Stomach (tissue), 9 donors: ENCODE data around the gene EMILIN3. TPM values are rescaled to one million over a fixed set of nuclear protein-coding genes. Genes with fewer than 3 reads are reported as not detected.

Source experiments
- DNase-seq, 2 donors: peaks; one replicate each; pipeline versions ENCODE4 v3.0.0 to v3.0.0-alpha.2; 2013 to 2019
- H3K27ac ChIP-seq, 5 donors: fragments of 200-600 bp in 4 of 5; sonication (generic) in 4 of 5; one replicate each; pipeline ENCODE4 v1.5.1; 2013 to 2019; ENCODE audit warnings: mild to moderate bottlenecking in 1 of 5, moderate library complexity in 1 of 5
- H3K27me3 ChIP-seq, 3 donors: fragments of 200-600 bp; sonication (generic); one replicate each; pipeline ENCODE4 v1.5.1; 2017 to 2019; ENCODE audit warnings: mixed run types in 1 of 3
- H3K36me3 ChIP-seq, 4 donors: fragments of 200-600 bp; sonication (generic); 1 replicate in 3 of 4; 2 replicates in 1 of 4; pipeline ENCODE4 v1.5.1; 2016 to 2019
- H3K4me1 ChIP-seq, 4 donors: fragments of 200-600 bp; sonication (generic); one replicate each; pipeline ENCODE4 v1.5.1; 2016 to 2019
- H3K4me3 ChIP-seq, 4 donors: fragments of 200-600 bp; sonication (generic) in 3 of 4; one replicate each; pipeline ENCODE4 v1.5.1; 2016 to 2019; ENCODE audit warnings: mild to moderate bottlenecking in 1 of 4
- H3K9me3 ChIP-seq, 4 donors: fragments of 200-600 bp; sonication (generic); one replicate each; pipeline ENCODE4 v1.5.1; 2016 to 2019
- EP300 ChIP-seq: sonication (generic); formaldehyde crosslinking; IDR thresholded peaks from one replicate; pipeline ENCODE4 v1.6.1; 2017; ENCODE audit warnings: antibody characterized with exemption
- POLR2A ChIP-seq, 4 donors: fragments of 450-650 bp; IDR thresholded peaks; one replicate each; pipeline ENCODE4 v1.6.1; 2016; ENCODE audit warnings: antibody characterized with exemption in 4 of 4, control low read depth in 2 of 4, mild to moderate bottlenecking in 1 of 4, moderate library complexity in 1 of 4
- POLR2AphosphoS5 ChIP-seq, 3 donors: sonication (generic); formaldehyde crosslinking; IDR thresholded peaks; one replicate each; pipeline ENCODE4 v1.6.1; 2016; ENCODE audit warnings: antibody characterized with exemption in 3 of 3
- WGBS, 5 donors: extraction: QIAGEN DNeasy Blood & Tissue Kit in 3 of 5; methylation state at CpG; one replicate each; pipeline versions ENCODE4 v1.1.5 to v1.1.7; 2013 to 2018; 5-methylcytosine and 5-hydroxymethylcytosine counted together
- intact Hi-C: fragments of 100-400 bp; cut with DNase I; formaldehyde crosslinking; loops from one replicate; pipeline ENCODE4 v1.15.1; 2023; ENCODE audit warnings: low total_unique reads
- polyA plus RNA-seq, 3 donors: library from polyadenylated mRNA; stranded (reverse); fragments of 200-250 nt; gene quantifications; one replicate each; pipeline ENCODE4 v1.2.3, GENCODE V29; 2013
- total RNA-seq, 5 donors: library from RNA; depleted of rRNA; stranded (reverse); fragments of >200 nt; gene quantifications; one replicate each; pipeline versions ENCODE4 v1.1.0 to v1.2.3, GENCODE V29; 2014 to 2016
- TF ChIP-seq, protein P1 (sequence below), 7 experiments: fragments of 450-650 bp in 4 of 7; fragments of 200-600 bp in 3 of 7; sonication (generic) in 3 of 7; IDR thresholded peaks; one replicate each; pipeline ENCODE4 v1.5.1; 2016 to 2019; ENCODE audit warnings: antibody characterized with exemption in 7 of 7, control low read depth in 2 of 7, mild to moderate bottlenecking in 1 of 7
- donor health status: healthy with polysubstance abuse.
- donor health status: Bipolar disorder and iron deficiency.
- donor health status: healthy.

Gene EMILIN3
- total and polyA plus RNA-seq, 8 donors, result 0.37 to 4.0 (median 2.6) TPM; not detected in 1

DNA sequence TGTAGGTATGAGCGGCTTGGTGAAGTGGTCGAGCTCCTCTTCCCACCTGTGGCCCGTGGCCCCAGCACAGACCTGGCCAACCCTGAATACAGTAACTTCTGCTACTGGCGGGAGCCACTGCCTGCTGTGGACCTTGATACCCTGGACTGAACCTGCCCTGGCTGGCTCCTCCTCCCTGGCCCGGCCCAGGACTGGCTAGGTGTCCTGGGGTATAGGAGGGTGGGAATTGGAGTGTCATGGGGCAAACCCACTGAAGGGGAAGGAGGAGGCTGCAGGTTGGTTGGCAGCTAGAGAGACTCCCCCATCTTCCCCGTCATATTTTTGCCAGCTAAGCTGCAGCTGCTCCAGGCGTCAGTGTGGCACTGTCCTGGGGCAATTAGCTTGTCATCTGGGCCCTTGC is 7.9 kb downstream of the EMILIN3 start:
- H3K36me3 ChIP-seq, result peaks cover 0 to 49% (median 46%) of the 10 kb centered on the region in 4 donors
- no peaks in the 10 kb centered on the region for H3K4me1 ChIP-seq
- WGBS, 5 donors, result 86 to 92% (median 91%) methylated on average over 7 of the region's 7 CpGs
- intact Hi-C loops, result no loop called here
- no peak overlapping the region for H3K27ac ChIP-seq
- TF ChIP-seq, protein P1, sequence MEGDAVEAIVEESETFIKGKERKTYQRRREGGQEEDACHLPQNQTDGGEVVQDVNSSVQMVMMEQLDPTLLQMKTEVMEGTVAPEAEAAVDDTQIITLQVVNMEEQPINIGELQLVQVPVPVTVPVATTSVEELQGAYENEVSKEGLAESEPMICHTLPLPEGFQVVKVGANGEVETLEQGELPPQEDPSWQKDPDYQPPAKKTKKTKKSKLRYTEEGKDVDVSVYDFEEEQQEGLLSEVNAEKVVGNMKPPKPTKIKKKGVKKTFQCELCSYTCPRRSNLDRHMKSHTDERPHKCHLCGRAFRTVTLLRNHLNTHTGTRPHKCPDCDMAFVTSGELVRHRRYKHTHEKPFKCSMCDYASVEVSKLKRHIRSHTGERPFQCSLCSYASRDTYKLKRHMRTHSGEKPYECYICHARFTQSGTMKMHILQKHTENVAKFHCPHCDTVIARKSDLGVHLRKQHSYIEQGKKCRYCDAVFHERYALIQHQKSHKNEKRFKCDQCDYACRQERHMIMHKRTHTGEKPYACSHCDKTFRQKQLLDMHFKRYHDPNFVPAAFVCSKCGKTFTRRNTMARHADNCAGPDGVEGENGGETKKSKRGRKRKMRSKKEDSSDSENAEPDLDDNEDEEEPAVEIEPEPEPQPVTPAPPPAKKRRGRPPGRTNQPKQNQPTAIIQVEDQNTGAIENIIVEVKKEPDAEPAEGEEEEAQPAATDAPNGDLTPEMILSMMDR (IDR thresholded peaks at IDR 0.05), result no peak
- no peak for TF ChIP-seq POLR2A (IDR thresholded peaks at IDR 0.05)
- TF ChIP-seq POLR2AphosphoS5 (IDR thresholded peaks at IDR 0.05), result no peak
- no peak for TF ChIP-seq EP300
- DNase-seq, result no peak
- peaks cover 0 to 13% (median 0%) of the 10 kb centered on the region in 3 donors for H3K27me3 ChIP-seq
- no peaks in the 10 kb centered on the region for H3K9me3 ChIP-seq
- no peak overlapping the region for H3K4me3 ChIP-seq

DNA sequence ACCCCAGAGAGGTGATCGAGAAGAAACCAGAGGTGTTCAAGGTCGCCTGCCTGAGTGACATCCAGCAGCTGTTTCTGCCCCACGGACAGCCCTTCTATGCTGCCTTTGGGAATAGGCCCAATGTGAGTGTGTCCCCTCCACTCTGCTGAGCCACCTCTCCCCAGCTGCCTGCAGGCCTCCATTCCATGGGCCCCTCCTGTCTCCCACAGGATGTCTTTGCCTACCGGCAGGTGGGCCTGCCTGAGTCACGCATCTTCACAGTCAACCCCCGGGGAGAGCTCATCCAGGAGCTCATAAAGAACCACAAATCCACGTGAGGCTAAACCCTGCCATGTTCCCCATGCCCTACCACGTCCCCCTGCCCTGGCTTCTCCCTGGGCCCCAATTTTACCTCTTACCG is 8.4 kb downstream of the EMILIN3 start:
- Histone ChIP-seq H3K27ac (no peak overlapping the region), H3K4me1 (no peaks in the 10 kb centered on the region), H3K36me3 (peaks cover 0 to 52% (median 47%) of the 10 kb centered on the region in 4 donors), H3K27me3 (peaks cover 0 to 8% (median 0%) of the 10 kb centered on the region in 3 donors), H3K9me3 (no peaks in the 10 kb centered on the region), H3K4me3 (no peak overlapping the region)
- intact Hi-C loops, result no loop called here
- WGBS, 5 donors, result 89 to 99% (median 93%) methylated on average over 8 to 9 of the region's 9 CpGs
- no peak for TF ChIP-seq POLR2AphosphoS5 (IDR thresholded peaks at IDR 0.05)
- no peak for TF ChIP-seq POLR2A (IDR thresholded peaks at IDR 0.05)
- TF ChIP-seq, protein P1 (IDR thresholded peaks at IDR 0.05), result no peak
- TF ChIP-seq EP300, result no peak
- DNase-seq, result no peak

DNA sequence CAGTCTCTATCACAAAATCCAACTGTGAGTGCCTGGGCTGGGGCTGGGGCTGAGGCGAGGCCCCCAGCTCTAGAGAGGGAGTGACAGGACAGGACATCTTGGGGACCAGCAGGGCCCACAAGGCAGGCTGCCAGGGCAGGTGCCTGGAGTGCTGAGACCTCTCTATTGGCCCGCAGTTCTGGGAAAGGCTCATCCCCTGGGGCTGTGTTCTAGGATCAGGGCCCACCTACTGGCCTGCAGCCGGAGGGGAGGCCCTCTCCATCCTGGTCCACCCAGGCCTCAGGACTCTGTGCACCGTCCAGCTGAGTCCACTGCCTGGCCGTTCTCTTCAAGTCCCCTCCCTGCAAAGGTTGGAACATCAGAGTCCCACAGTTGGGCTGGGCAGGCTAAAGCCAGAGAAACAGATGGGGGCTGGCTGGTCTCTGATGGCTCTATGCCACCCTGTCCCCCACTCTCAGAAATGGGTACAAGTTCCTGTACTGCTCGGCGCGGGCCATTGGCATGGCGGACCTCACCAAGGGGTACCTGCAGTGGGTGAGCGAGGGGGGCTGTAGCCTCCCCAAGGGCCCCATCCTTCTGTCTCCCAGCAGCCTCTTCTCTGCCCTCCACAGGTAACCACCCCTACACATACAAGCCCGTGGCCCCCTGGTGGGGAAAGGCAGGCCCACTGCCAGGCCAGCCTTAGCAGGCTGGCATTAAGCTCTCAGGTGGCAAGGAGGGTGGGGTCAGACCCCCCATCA is 9.0 kb downstream of the EMILIN3 start:
- TF ChIP-seq POLR2AphosphoS5 (IDR thresholded peaks at IDR 0.05) (no peak), EP300 (no peak), POLR2A (IDR thresholded peaks at IDR 0.05) (no peak)
- TF ChIP-seq, protein P1 (IDR thresholded peaks at IDR 0.05), result no peak
- DNase-seq, result no peak
- Histone ChIP-seq H3K4me3 (no peak overlapping the region), H3K27me3 (peaks cover 0 to 4% (median 0%) of the 10 kb centered on the region in 3 donors), H3K9me3 (no peaks in the 10 kb centered on the region), H3K36me3 (peaks cover 0 to 58% (median 53%) of the 10 kb centered on the region in 4 donors), H3K27ac (no peak overlapping the region), H3K4me1 (no peaks in the 10 kb centered on the region)
- intact Hi-C loops, result no loop called here
- WGBS, 5 donors, result 79 to 94% (median 91%) methylated on average over 7 to 11 of the region's 11 CpGs

DNA sequence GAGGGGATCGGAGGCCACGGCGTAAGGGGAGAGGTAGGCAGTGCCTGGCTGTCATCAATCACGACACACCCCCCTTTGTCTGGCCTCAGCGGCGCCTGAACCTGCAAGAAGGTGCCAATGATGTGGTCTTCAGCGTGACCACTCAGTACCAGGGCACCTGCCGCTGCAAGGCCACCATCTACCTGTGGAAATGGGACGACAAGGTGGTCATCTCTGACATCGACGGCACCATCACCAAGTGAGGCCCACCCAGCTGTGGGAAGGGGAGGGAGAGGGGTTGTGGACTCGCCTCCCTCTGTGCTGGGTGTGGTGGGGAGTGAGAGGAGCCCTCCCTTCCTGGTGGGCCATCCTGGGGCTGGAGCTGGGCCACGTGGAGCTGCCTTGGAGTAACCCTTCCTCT is 9.7 kb downstream of the EMILIN3 start:
- WGBS, 5 donors, result 84 to 90% (median 88%) methylated on average over 10 to 13 of the region's 13 CpGs
- no peaks in the 10 kb centered on the region for H3K9me3 ChIP-seq
- no peaks in the 10 kb centered on the region for H3K27me3 ChIP-seq
- H3K4me1 ChIP-seq, result no peaks in the 10 kb centered on the region
- TF ChIP-seq POLR2A (IDR thresholded peaks at IDR 0.05) (no peak), EP300 (no peak), POLR2AphosphoS5 (IDR thresholded peaks at IDR 0.05) (no peak)
- TF ChIP-seq, protein P1 (IDR thresholded peaks at IDR 0.05), result no peak
- no peak for DNase-seq
- H3K27ac ChIP-seq, result no peak overlapping the region
- H3K36me3 ChIP-seq, result peaks cover 0 to 65% (median 59%) of the 10 kb centered on the region in 4 donors
- no peak overlapping the region for H3K4me3 ChIP-seq
- intact Hi-C loops, result no loop called here
